ENCODE measurements around the gene LINS1.

DNA sequence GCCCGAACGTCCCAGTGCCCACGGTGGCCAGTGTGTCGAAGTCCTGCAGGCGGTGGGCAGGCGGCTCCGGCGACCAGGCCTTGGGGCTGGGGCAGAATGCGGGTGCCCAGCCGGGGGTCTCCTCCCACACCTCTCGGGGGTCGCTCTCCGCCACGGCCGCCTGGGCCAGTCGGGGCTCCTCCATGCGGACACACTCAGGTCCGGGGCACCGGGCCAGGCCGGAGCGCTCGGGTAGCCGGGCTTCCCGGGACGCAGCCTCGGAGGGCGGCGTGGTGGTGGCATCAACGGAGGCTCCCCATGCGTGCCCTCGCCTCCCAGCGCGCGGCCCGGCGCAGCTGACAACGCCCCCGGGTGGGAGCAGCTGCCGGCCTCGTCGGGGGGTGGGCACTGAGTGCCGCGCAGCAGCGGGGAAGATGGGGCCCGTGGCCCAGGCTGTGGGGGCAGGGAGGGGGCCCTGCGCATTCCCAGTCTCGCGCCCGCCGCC lies 43.2 kb downstream of the LINS1 start:
- TF ChIP-seq, protein P1, sequence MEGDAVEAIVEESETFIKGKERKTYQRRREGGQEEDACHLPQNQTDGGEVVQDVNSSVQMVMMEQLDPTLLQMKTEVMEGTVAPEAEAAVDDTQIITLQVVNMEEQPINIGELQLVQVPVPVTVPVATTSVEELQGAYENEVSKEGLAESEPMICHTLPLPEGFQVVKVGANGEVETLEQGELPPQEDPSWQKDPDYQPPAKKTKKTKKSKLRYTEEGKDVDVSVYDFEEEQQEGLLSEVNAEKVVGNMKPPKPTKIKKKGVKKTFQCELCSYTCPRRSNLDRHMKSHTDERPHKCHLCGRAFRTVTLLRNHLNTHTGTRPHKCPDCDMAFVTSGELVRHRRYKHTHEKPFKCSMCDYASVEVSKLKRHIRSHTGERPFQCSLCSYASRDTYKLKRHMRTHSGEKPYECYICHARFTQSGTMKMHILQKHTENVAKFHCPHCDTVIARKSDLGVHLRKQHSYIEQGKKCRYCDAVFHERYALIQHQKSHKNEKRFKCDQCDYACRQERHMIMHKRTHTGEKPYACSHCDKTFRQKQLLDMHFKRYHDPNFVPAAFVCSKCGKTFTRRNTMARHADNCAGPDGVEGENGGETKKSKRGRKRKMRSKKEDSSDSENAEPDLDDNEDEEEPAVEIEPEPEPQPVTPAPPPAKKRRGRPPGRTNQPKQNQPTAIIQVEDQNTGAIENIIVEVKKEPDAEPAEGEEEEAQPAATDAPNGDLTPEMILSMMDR (IDR thresholded peaks at IDR 0.05; ENCODE audit: low read depth, low read length), result no peak
- TF ChIP-seq MYC (IDR thresholded peaks at IDR 0.05; ENCODE audit: low read depth, low read length), result no peak
- TF ChIP-seq, protein P2, sequence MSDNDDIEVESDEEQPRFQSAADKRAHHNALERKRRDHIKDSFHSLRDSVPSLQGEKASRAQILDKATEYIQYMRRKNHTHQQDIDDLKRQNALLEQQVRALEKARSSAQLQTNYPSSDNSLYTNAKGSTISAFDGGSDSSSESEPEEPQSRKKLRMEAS (IDR thresholded peaks at IDR 0.05; ENCODE audit: low read depth, low read length), result no peak
